Prostate gland (tissue), 2 donors: ENCODE measurements around the gene SEMA3F. TPM values are rescaled to one million over a fixed set of nuclear protein-coding genes. Genes with fewer than 3 reads are reported as not detected.

Source experiments
- DNase-seq: peaks from one replicate; pipeline ENCODE4 v3.0.0-alpha.2; 2019; ENCODE audit warnings: low spot score
- H3K27ac ChIP-seq, 2 donors: fragments of 200-600 bp; sonication (generic); 2 replicates each; pipeline ENCODE4 v1.5.1; 2017 to 2019
- H3K27me3 ChIP-seq: fragments of 200-600 bp; sonication (generic); replicated peaks from 2 replicates; pipeline ENCODE4 v1.5.1; 2019; ENCODE audit not compliant: insufficient read depth
- H3K36me3 ChIP-seq, 2 donors: fragments of 200-600 bp; sonication (generic); 1 replicate in 1 of 2; 2 replicates in 1 of 2; pipeline versions ENCODE4 v1.5.1 to v1.8.1; 2017 to 2019
- H3K4me1 ChIP-seq: fragments of 200-600 bp; sonication (generic); replicated peaks from 2 replicates; pipeline ENCODE4 v1.5.1; 2019
- H3K4me3 ChIP-seq, 2 donors: fragments of 200-600 bp; sonication (generic); 2 replicates each; pipeline ENCODE4 v1.5.1; 2017 to 2019
- H3K9me3 ChIP-seq: fragments of 200-600 bp; sonication (generic); 2 replicates; pipeline ENCODE4 v1.5.1; 2017
- POLR2A ChIP-seq: fragments of 450-650 bp; IDR thresholded peaks from one replicate; pipeline ENCODE4 v1.6.1; 2016; ENCODE audit warnings: antibody characterized with exemption, mild to moderate bottlenecking
- POLR2AphosphoS5 ChIP-seq: sonication (generic); formaldehyde crosslinking; IDR thresholded peaks from one replicate; pipeline ENCODE4 v1.6.1; 2017; ENCODE audit warnings: antibody characterized with exemption
- WGBS: methylation state at CpG from one replicate; pipeline ENCODE4 v1.1.5; 2018; 5-methylcytosine and 5-hydroxymethylcytosine counted together
- intact Hi-C: fragments of 100-400 bp; cut with DNase I; formaldehyde crosslinking; loops from one replicate; pipeline ENCODE4 v1.14.2; 2022
- total RNA-seq, 2 donors: library from RNA; depleted of rRNA; stranded (reverse); fragments of >200 nt; gene quantifications; one replicate each; pipeline ENCODE4 v1.1.0, GENCODE V29; 2016
- TF ChIP-seq, protein P1 (sequence below), 4 experiments: fragments of 200-600 bp in 2 of 4; fragments of 450-650 bp in 2 of 4; sonication (generic) in 2 of 4; IDR thresholded peaks; 1 replicate in 3 of 4; 2 replicates in 1 of 4; pipeline ENCODE4 v1.5.1; 2016 to 2019; ENCODE audit warnings: antibody characterized with exemption in 4 of 4, mild to moderate bottlenecking in 2 of 4, moderate library complexity in 2 of 4

The SEMA3F gene
- total RNA-seq, 2 donors from 2014 or later: 43.3 to 71.8 TPM

- no peak overlapping the region for H3K27ac ChIP-seq
- TF ChIP-seq, protein P1, sequence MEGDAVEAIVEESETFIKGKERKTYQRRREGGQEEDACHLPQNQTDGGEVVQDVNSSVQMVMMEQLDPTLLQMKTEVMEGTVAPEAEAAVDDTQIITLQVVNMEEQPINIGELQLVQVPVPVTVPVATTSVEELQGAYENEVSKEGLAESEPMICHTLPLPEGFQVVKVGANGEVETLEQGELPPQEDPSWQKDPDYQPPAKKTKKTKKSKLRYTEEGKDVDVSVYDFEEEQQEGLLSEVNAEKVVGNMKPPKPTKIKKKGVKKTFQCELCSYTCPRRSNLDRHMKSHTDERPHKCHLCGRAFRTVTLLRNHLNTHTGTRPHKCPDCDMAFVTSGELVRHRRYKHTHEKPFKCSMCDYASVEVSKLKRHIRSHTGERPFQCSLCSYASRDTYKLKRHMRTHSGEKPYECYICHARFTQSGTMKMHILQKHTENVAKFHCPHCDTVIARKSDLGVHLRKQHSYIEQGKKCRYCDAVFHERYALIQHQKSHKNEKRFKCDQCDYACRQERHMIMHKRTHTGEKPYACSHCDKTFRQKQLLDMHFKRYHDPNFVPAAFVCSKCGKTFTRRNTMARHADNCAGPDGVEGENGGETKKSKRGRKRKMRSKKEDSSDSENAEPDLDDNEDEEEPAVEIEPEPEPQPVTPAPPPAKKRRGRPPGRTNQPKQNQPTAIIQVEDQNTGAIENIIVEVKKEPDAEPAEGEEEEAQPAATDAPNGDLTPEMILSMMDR (IDR thresholded peaks at IDR 0.05): no peak
- no peak for TF ChIP-seq POLR2AphosphoS5
- TF ChIP-seq POLR2A: no peak
- H3K27me3 ChIP-seq: no peaks in the 10 kb centered on the region
- no peak overlapping the region for H3K4me3 ChIP-seq
- no peaks in the 10 kb centered on the region for H3K9me3 ChIP-seq
- no peaks in the 10 kb centered on the region for H3K4me1 ChIP-seq
- intact Hi-C loops: no loop called here
- DNase-seq: no peak
- H3K36me3 ChIP-seq: no peaks in the 10 kb centered on the region
- WGBS: 83% methylated on average over 6 of the region's 6 CpGs
Measured at GRCh38 chr3:50137531-50137930, 17.6 kb upstream of the SEMA3F start.

GRCh38 chr3:50138266-50139200 lies 16.6 kb upstream of the SEMA3F start:
- intact Hi-C loops: no loop called here
- H3K4me3 ChIP-seq: no peak overlapping the region
- no peak for DNase-seq
- no peaks in the 10 kb centered on the region for H3K27me3 ChIP-seq
- TF ChIP-seq, protein P1 (IDR thresholded peaks at IDR 0.05): no peak
- TF ChIP-seq POLR2A (no peak), POLR2AphosphoS5 (no peak)
- no peaks in the 10 kb centered on the region for H3K9me3 ChIP-seq
- WGBS: 21% methylated on average over 13 of the region's 13 CpGs
- H3K36me3 ChIP-seq: no peaks in the 10 kb centered on the region
- no peak overlapping the region for H3K27ac ChIP-seq
- H3K4me1 ChIP-seq: no peaks in the 10 kb centered on the region

DNA sequence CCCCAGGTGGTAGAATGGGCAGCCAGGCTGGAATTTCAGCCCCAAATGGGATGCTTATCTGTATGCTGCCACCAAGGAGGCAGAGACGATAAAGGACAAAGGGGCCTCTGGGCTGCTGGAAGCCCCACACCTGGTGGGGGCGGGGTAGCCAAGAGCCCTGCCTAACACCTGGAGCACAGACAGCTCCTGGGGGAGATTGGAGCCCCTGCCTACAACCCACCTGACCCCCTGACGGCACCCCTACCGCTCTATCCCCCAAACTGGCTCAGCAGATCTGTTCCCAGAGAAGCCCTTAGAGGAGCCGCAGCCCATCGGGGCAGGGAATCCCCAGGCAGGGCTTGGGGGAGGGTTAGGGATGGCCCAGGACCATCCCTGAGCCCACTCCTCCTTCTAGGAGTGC lies 15.8 kb upstream of the SEMA3F start:
- H3K9me3 ChIP-seq: no peaks in the 10 kb centered on the region
- H3K4me3 ChIP-seq: no peak overlapping the region
- no peaks in the 10 kb centered on the region for H3K36me3 ChIP-seq
- WGBS: 55% methylated on average over 6 of the region's 6 CpGs
- no peak for DNase-seq
- intact Hi-C loops: no loop called here
- no peaks in the 10 kb centered on the region for H3K27me3 ChIP-seq
- TF ChIP-seq, protein P1 (IDR thresholded peaks at IDR 0.05): no peak
- TF ChIP-seq POLR2AphosphoS5: no peak
- TF ChIP-seq POLR2A: no peak
- H3K4me1 ChIP-seq: no peaks in the 10 kb centered on the region
- H3K27ac ChIP-seq: no peak overlapping the region

DNA sequence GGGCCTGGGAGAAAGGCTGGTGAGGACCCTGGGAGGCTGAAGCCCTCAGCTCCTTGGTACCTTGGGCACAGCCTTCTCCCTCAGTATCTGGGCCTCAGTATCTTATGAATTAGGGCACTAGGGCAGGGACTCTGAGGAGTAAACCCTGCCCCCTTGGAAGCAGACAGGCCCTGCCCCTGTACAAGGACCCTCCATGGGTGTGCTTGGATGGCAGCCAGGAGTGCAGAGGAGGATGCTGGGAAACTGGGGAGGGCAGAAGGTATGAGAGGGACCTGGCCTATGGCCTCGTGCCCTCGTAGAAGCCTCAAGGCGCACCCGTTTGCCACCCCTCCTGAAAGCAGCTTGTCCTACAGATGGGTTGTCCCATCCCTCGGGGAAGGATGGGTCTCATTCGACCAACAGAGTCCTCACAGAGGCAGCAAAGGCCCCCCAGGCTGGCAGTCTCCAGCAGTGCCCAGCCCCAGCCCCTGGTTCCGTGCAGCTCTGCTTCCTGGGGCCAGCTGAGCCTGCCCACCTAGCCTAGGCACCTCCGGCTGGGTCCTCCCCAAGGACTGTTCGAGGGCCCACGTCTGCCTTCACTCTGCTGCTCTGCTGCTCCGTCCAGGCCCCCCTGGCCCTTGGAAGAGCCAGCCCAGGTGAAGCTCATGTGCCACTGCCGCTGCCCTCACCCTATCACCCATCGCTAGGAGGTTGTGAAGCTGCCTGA lies 15.3 kb upstream of the SEMA3F start:
- Histone ChIP-seq H3K27ac (no peak overlapping the region), H3K36me3 (no peaks in the 10 kb centered on the region), H3K4me3 (no peak overlapping the region), H3K4me1 (no peaks in the 10 kb centered on the region), H3K9me3 (no peaks in the 10 kb centered on the region), H3K27me3 (no peaks in the 10 kb centered on the region)
- intact Hi-C loops: no loop called here
- DNase-seq: no peak
- 80% methylated on average over 13 of the region's 13 CpGs for WGBS
- TF ChIP-seq POLR2AphosphoS5: no peak
- TF ChIP-seq POLR2A: no peak
- TF ChIP-seq, protein P1 (IDR thresholded peaks at IDR 0.05): no peak
